GM18861 (cell line): ENCODE data around the gene DOC2A.
"Not testable (repeated sequence)": the region's sequence is repeated elsewhere in the genome, so short reads cannot be mapped to it uniquely, and the experiment has no call there.

Experiments used
- ATAC-seq: cut with Tn5 transposase; IDR thresholded peaks from one replicate; pipeline ENCODE4 v1.9.1; 2021; ENCODE audit not compliant: unreplicated experiment

The DOC2A gene

GRCh38 chr16:30010844-30011713, at the start of gene DOC2A:
TSS of gene DOC2A (minus strand) at chr16:30011027. CDS start at chr16:30010222, 805 bp downstream.
- ATAC-seq: no peak

DNA sequence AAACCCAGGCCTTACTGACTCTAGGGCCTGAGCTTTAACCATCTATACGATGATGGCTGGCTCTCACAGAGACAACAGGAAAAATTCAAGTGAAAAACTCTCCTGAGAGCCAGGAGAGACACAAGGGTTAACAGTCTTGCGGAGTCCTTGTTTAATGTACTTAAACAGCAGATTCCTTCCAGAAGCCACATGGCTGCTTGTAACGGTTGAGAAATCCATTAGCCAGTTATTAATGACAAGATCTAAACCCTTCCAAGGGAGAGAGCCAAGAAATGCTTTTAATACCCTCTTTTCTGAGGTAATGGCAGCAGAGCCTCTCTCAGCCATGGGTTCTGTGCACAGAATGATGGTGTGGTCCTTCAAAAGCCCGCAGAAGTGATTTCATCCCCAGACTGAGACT, 49.5 kb upstream of the DOC2A start:
- ATAC-seq: no peak

DNA sequence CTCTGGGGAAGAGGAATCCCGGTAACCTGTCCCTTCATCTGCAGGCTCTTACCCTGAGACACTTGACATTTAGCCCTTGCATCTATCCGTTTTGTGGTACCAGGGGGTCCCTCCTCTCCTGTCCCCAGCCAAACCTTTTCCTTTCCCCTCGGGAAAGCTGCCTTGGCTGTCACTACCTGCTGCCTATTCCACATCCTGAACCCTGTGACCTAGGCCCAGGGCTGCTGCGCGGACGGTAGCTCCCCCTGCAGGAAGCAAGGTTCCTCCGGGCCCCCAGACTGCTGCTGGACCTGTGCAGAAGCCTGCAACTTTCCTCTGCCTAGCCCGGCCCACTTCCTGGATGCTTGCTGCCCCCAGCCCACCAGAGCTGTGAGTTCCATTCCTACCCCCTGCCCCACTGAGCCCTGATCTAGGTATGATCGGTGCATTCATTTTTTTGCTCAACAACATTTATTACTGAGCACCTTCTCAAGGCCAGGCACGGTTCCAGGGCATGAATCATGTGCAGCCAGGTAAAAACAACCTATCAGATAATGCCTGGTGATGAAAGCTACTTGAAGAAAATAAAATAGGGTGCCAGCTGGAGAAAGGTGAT, 44.2 kb upstream of the DOC2A start:
- no peak for ATAC-seq

DNA sequence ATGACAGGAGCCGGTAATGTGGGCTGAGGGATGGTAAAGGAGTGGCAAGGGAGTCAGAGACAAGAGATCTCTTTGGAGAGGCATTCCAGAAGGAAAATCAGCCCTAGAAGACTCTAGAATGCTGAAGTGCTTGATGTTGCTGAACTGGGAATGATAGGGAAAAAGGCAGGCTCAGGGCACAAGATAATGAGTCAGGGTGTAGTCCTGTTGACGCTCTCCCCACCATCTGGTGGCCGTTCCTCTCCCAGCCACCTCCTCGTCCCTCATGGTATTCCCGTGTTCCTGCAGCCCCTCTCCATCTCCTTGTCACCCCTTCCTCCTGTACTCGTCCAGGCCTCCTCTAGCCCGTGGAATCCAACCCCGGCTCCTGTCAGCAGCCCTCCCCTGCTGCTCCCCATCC, 43.6 kb upstream of the DOC2A start:
- ATAC-seq: no peak

DNA sequence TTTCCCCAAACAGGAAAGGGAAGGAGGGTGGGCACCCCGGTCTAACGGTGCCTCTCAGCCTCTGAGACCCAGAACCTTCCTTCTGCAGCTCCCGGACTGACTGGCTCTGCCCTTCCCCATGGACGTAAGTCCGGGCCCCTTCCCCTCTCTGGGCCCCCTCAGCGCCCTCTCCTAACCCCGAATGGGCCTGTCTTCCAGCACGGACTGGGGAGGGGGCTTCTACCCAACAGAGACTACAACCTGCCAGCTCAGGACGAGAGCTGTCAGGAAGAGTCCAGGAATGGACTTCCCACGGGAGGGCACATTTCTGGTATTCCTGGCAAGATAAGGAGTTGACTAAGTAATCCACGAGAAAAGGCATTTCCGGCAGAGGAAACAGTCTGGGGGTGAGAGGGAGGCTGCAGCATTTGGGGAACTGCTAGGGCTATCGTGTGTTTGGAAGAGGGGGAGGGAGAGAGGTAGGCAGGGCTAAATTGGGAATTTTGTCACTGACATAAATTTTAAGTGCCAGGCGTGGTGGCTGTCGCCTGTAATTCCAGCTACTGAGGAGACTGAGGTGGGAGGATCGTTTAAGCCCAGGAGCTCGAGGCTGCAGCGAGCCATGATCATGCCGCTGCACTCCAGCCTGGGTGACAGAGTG, 42.7 kb upstream of the DOC2A start:
- ATAC-seq: no peak

DNA sequence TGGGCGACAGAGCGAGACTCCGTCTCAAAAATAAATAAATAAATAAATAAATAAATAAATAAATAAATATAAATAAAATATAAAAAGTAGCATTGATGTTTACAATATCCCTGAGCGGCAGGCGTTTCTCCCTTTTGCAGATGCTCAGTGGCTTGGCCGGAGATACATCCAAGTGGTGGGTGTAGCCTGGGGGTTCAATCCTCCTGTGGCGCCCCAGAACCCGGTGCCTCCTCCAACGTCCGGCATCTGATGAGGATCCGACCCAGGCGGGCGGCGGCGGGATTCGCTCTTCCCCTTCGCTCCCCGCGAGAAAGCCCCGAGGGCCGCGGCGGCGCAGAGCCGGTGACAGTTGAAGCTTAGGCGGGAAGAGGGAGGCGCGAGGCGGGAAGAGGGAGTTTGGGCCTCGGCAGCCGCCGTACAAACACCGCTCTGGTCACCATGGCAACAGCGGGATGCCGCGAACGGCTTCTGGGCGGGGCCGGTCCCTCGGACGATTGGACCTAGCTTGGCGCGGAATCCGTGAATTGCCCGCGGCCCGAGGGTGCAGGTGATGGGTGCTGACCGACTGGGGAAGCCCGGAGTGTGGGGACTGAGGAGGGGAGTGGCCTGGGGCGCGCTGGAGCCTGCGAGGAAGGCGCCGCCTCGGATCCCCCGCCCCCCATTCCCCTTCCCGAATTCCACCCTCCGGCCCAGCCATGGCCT, 42.0 kb upstream of the DOC2A start:
- peak; percentile 59 for ATAC-seq

DNA sequence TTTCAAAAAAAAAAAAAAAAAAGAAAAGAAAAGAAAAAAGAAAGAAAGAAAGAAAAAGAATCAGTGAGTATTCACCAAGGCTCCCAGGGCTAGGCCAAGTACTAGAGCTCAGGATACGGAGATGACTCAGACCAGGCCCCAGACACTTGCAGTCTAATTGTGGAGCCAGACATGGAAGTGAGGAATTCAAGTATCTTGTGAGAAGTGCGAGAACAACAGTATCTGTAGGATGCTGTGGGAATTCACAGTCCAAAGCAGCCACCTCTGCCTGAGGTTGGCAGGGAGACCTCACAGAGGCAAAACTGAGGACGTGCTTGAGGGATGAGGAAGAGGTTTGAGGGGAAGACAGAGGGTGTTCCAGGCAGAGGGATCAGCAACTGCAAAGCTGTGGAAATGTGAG, 40.7 kb upstream of the DOC2A start:
- no peak for ATAC-seq

- no peak for ATAC-seq
Measured at GRCh38 chr16:30049871-30050270, 39.0 kb upstream of the DOC2A start.

GRCh38 chr16:30046588-30046987, 35.8 kb upstream of the DOC2A start:
- ATAC-seq: no peak

DNA sequence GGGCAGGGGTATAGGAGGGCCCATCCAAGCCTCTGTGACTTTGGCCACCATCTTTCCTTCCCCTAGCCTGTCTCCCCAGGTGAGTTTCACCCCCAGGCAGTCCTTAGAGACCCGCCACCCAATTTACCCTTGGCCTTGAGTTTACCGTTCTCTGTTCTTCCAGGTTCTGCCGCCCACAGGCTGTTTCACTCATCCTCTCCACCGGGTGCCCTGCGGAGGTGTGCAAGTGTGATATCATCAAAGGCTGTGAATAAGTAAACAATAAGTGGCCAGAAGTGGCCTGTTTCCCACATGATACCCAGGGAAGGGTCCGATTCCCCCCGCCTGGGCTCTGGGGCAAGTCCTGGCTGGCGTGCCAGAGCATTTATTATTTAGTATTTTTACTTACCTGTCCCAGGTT, 35.4 kb upstream of the DOC2A start:
- ATAC-seq: no peak

- no peak for ATAC-seq
Measured at GRCh38 chr16:30041841-30042240, 31.0 kb upstream of the DOC2A start.

- ATAC-seq: not testable (repeated sequence)
Measured at GRCh38 chr16:30040690-30041089, 29.9 kb upstream of the DOC2A start.

GRCh38 chr16:30040221-30040620, 29.4 kb upstream of the DOC2A start:
- ATAC-seq: no peak

GRCh38 chr16:30033270-30033669, 22.4 kb upstream of the DOC2A start:
- no peak for ATAC-seq

- ATAC-seq: no peak
Measured at GRCh38 chr16:30032083-30032819, 21.4 kb upstream of the DOC2A start.

DNA sequence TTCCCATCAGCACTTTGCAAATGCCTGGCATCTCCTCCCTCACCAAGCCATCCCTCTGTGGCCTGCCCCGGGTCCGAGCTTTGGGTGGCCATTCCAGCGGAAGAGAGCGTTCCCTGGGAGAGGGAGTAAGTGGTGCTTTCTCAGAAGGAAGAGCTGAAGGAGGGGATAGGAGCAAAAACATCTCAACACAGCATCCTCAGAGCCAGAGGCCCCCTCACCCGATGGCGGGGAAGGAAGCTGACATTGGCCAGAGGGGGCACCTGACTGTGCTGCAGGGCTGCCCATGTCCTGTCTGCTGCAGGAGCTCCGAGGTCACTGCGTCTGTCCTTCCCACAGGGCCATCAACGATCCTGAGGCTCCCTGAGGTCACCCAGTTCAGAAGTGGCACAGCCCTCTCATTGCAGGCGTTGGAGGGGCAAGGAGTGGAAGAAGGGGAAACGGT, 20.7 kb upstream of the DOC2A start:
- no peak for ATAC-seq

- ATAC-seq: no peak
Measured at GRCh38 chr16:30030841-30031413, 20.1 kb upstream of the DOC2A start, which contains the start of gene TLCD3B. TSS of gene TLCD3B (minus strand) at chr16:30031271. CDS start at chr16:30030527, 744 bp downstream.

DNA sequence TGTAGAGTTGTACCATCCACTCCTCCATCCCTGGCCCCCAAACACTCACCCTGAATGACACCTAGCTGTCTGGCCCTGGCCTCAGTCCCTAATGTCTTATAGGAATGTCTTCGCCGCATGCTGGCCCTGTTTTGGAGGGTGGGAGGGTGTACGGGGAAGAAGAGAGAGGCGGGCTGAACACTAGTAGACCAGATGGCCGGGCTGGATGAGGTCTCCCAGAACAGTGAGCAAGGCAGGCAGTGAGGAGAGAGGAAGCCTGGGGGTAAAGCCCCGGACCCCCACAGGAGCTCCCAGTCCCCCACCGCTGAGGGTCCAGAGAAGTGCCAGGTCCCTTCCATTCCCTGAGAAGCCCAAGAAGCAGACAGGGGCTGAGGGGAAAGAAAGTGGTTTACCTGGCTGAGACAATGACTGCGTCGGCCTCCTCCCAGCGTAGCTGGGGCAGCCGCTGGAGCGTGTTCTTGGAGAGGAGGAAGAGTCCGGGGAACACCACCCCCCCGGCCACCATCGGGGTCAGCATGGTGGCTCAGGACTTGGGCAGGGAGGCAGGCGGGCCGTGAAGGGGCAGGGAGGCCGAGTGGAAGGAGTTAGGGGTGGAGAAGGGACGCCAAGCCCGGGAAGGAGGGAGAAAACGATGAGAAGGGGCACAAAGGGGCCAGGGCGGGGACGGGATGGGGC, 19.3 kb upstream of the DOC2A start:
- no peak for ATAC-seq

DNA sequence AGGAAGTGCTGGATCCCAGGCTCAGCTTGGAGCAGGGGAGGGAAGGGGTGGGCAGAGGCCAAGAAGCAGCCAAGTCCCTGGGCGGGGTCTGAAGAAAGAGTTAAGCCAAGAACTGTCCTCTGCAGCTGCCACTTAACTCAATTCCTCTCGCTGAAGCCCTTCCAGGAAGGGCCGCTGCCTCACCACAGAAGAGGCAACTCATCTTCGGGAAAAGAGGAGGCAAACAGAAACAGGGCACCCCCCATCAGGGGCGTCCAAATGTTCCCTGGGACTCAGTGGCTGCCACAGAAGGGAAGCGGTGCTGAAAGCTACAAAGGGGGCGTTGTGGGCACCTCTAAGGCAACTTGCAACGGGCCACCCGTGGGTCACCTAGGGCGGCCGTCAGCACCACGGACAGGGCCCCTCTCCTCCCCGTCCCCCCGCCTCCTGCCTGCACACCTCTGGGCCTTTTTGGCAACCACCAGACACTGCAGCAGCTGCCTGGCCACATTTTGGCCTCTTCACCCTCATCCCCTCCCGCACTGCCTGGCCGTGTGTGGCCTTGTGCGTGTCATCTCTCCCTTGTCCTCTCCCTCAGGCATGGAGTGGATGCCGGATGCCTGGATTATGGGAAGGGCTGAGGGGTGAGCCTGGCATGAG, 17.7 kb upstream of the DOC2A start:
- no peak for ATAC-seq
